HepG2 (cell line): ENCODE measurements around the gene TOR1B. TPM values are rescaled to one million over a fixed set of nuclear protein-coding genes. Genes with fewer than 3 reads are reported as not detected.

ENCODE experiments used
- ARHGAP35 ChIP-seq: sonication (generic); formaldehyde crosslinking; IDR thresholded peaks from 2 replicates; pipeline ENCODE4 v1.9.0; 2022; ENCODE audit warnings: mild to moderate bottlenecking, inconsistent platforms, moderate library complexity, missing genetic modification reagents, borderline replicate concordance
- ATM ChIP-seq: fragments of 450-650 bp; IDR thresholded peaks from 2 replicates; pipeline ENCODE4 v1.7.1; 2017; ENCODE audit warnings: mild to moderate bottlenecking, borderline replicate concordance
- BRD4 ChIP-seq: sonication (generic); formaldehyde crosslinking; IDR thresholded peaks from 2 replicates; pipeline ENCODE4 v1.4.0; 2020; ENCODE audit warnings: missing genetic modification reagents
- DMAP1 ChIP-seq: IDR thresholded peaks from 2 replicates; pipeline ENCODE4 v1.6.1; 2016
- GABPB1 ChIP-seq: IDR thresholded peaks from 2 replicates; pipeline ENCODE4 v1.6.1; 2016; ENCODE audit warnings: mild to moderate bottlenecking, missing genetic modification reagents, moderate library complexity, missing compliant biosample characterization
- GFI1 ChIP-seq: sonication (generic); formaldehyde crosslinking; IDR thresholded peaks from 2 replicates; pipeline ENCODE4 v1.5.0; 2020; ENCODE audit warnings: missing genetic modification reagents, mild to moderate bottlenecking, borderline replicate concordance
- LCORL ChIP-seq, 2 experiments: fragments of 450-650 bp in 1 of 2; sonication (generic) in 1 of 2; formaldehyde crosslinking in 1 of 2; IDR thresholded peaks; 2 replicates each; pipeline versions ENCODE4 v1.5.0 to v1.6.1; 2017 to 2020; ENCODE audit warnings: antibody characterized with exemption in 1 of 2, missing genetic modification reagents in 1 of 2
- NR2F1 ChIP-seq, 2 experiments: fragments of 450-650 bp in 1 of 2; formaldehyde crosslinking in 1 of 2; IDR thresholded peaks; 2 replicates each; pipeline versions ENCODE4 v1.5.0 to v1.6.1; 2016 to 2020; ENCODE audit warnings: mild to moderate bottlenecking in 1 of 2, missing compliant biosample characterization in 1 of 2, missing genetic modification reagents in 1 of 2, moderate library complexity in 1 of 2
- SOX6 ChIP-seq, 2 experiments: fragments of 450-650 bp in 1 of 2; sonication (generic) in 1 of 2; formaldehyde crosslinking in 1 of 2; IDR thresholded peaks; 2 replicates each; pipeline versions ENCODE4 v1.4.0 to v1.6.1; 2017 to 2020; ENCODE audit warnings: antibody characterized with exemption in 1 of 2, mild to moderate bottlenecking in 1 of 2, missing genetic modification reagents in 1 of 2
- TERF1 ChIP-seq: sonication (generic); formaldehyde crosslinking; IDR thresholded peaks from 2 replicates; pipeline ENCODE4 v1.8.0; 2022; ENCODE audit warnings: mild to moderate bottlenecking, missing genetic modification reagents, moderate library complexity
- TMF1 ChIP-seq: sonication (generic); formaldehyde crosslinking; IDR thresholded peaks from 2 replicates; pipeline ENCODE4 v1.8.1; 2022; ENCODE audit warnings: low read depth, missing genetic modification reagents
- WIZ ChIP-seq: sonication (generic); formaldehyde crosslinking; IDR thresholded peaks from 2 replicates; pipeline ENCODE4 v1.5.1; 2020; ENCODE audit warnings: mild to moderate bottlenecking, missing genetic modification reagents
- ZBTB8A ChIP-seq: sonication (generic); formaldehyde crosslinking; IDR thresholded peaks from 2 replicates; pipeline ENCODE4 v1.4.0; 2020; ENCODE audit warnings: mild to moderate bottlenecking, low read depth, missing genetic modification reagents, borderline replicate concordance
- ZC3H13 ChIP-seq: sonication (generic); formaldehyde crosslinking; IDR thresholded peaks from 2 replicates; pipeline ENCODE4 v1.8.1; 2023; ENCODE audit warnings: mild to moderate bottlenecking, missing genetic modification reagents, moderate library complexity
- ZNF263 ChIP-seq: sonication (generic); formaldehyde crosslinking; IDR thresholded peaks from 2 replicates; pipeline ENCODE4 v1.4.0; 2020; ENCODE audit warnings: missing genetic modification reagents
- ZNF652 ChIP-seq: IDR thresholded peaks from 2 replicates; pipeline ENCODE4 v1.6.1; 2016; ENCODE audit warnings: low read depth, borderline replicate concordance
- ZNF850 ChIP-seq: sonication (generic); formaldehyde crosslinking; conservative IDR thresholded peaks from 2 replicates; pipeline ENCODE4 v1.9.0; 2021; ENCODE audit warnings: mild to moderate bottlenecking, missing genetic modification reagents
- ZZZ3 ChIP-seq: sonication (generic); formaldehyde crosslinking; IDR thresholded peaks from 2 replicates; pipeline ENCODE4 v1.4.0; 2020; ENCODE audit warnings: missing genetic modification reagents, mild to moderate bottlenecking, borderline replicate concordance
- polyA plus RNA-seq, 8 experiments: library from polyadenylated mRNA; depleted of rRNA in 3 of 8; stranded (reverse) in 7 of 8; unstranded in 1 of 8; fragments of >200 nt; fragmentation: Illumina TruSeq in 4 of 8; extraction: Trizol in 4 of 8; gene quantifications; 2 replicates each; pipeline versions ENCODE4 v1.2.1 to v1.2.3, GENCODE V29; 2011 to 2016; ENCODE audit warnings: low read depth in 4 of 8, missing spikeins in 1 of 8, mixed read lengths in 1 of 8; ENCODE audit not compliant: insufficient read depth in 1 of 8
- total RNA-seq, 5 experiments: library from RNA; depleted of rRNA; stranded (reverse); fragments of >200 nt; fragmentation: Illumina TruSeq; extraction: Trizol; gene quantifications; 2 replicates each; pipeline ENCODE4 v1.2.3, GENCODE V29; 2016; ENCODE audit warnings: low read depth in 1 of 5
- TF ChIP-seq, protein P1 (sequence below): sonication (generic); formaldehyde crosslinking; IDR thresholded peaks from 2 replicates; pipeline ENCODE4 v1.4.0; 2020; ENCODE audit warnings: mild to moderate bottlenecking, missing genetic modification reagents

TOR1B gene
- total and polyA plus RNA-seq, 2 of the 13 experiments (the other 11 are each of a cell fraction or from before 2014, with no cell fraction given) = 18.1 to 21.3 TPM

- peak; percentile 59; the same call in 1 of the 2 replicates for TF ChIP-seq ARHGAP35 (CRISPR knock-in tag)
- peak; percentile 98 for TF ChIP-seq GABPB1
- TF ChIP-seq ZNF652 (CRISPR knock-in tag) = 0 out of 2 replicates have a peak, but pooled peaks have one; percentile 12
- TF ChIP-seq, protein P1, sequence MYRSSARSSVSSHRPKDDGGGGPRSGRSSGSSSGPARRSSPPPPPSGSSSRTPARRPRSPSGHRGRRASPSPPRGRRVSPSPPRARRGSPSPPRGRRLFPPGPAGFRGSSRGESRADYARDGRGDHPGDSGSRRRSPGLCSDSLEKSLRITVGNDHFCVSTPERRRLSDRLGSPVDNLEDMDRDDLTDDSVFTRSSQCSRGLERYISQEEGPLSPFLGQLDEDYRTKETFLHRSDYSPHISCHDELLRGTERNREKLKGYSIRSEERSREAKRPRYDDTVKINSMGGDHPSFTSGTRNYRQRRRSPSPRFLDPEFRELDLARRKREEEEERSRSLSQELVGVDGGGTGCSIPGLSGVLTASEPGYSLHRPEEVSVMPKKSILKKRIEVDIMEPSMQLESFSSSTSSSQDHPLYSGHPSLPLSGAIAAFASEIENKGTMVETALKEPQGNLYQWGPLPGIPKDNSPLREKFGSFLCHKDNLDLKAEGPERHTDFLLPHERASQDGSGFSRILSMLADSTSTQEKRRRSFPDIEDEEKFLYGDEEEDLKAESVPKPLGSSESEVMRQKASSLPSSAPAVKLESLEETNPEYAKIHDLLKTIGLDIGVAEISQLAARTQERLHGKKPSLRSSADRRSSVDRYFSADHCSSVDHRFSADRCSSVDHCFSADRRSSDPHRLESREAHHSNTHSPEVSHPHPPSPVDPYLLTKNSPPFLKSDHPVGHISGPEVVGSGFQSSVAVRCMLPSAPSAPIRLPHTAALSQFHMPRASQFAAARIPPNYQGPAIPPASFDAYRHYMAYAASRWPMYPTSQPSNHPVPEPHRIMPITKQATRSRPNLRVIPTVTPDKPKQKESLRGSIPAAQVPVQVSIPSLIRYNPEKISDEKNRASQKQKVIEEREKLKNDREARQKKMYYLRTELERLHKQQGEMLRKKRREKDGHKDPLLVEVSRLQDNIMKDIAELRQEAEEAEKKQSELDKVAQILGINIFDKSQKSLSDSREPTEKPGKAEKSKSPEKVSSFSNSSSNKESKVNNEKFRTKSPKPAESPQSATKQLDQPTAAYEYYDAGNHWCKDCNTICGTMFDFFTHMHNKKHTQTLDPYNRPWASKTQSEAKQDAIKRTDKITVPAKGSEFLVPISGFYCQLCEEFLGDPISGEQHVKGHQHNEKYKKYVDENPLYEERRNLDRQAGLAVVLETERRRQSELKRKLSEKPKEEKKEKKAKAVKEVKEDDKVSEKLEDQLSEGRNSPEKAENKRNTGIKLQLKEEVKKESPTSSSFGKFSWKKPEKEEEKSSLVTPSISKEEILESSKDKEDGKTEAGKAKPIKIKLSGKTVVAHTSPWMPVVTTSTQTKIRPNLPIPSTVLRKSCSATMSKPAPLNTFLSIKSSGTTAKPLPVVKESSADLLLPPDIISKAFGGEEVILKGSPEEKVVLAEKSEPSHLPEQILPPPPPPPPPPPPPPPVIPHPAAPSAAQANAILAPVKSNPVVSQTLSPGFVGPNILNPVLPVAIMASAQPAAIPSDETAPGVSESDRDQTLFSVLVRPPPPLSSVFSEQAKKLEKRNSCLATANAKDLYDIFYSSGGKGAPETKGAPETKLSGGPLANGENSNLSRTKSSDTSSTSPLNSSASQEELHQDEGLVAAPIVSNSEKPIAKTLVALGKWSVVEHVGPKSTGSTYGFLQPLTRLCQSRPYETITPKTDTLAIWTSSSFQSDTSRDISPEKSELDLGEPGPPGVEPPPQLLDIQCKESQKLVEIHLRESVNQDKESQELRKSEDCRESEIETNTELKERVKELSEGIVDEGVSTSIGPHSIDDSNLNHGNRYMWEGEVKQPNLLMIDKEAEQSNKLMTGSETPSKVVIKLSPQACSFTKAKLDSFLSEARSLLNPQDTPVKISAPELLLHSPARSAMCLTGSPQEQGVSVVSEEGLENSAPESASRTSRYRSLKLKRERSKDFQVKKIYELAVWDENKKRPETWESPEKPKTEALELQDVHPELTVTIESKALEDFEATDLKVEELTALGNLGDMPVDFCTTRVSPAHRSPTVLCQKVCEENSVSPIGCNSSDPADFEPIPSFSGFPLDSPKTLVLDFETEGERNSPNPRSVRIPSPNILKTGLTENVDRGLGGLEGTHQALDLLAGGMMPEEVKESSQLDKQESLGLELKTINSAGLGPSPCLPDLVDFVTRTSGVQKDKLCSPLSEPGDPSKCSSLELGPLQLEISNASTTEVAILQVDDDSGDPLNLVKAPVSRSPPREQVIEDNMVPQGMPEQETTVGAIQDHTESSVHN = 0 out of 2 replicates have a peak, but pooled peaks have one; percentile 76
- no peak for TF ChIP-seq SOX6 (IDR thresholded peaks at IDR 0.05)
- TF ChIP-seq SOX6 (CRISPR knock-in tag; IDR thresholded peaks at IDR 0.05) = peak; percentile 66
- TF ChIP-seq WIZ (CRISPR knock-in tag) = no peak
- TF ChIP-seq NR2F1 (CRISPR knock-in tag; IDR thresholded peaks at IDR 0.05) = no peak
- no peak for TF ChIP-seq LCORL (IDR thresholded peaks at IDR 0.05)
- TF ChIP-seq LCORL (CRISPR knock-in tag; IDR thresholded peaks at IDR 0.05) = 0 out of 2 replicates have a peak, but pooled peaks have one; percentile 12
- no peak for TF ChIP-seq TERF1 (CRISPR knock-in tag)
- peak; percentile 91 for TF ChIP-seq DMAP1 (CRISPR knock-in tag)
- TF ChIP-seq ZNF263 (CRISPR knock-in tag) = peak; percentile 49; the same call in 1 of the 2 replicates
- 0 out of 2 replicates have a peak, but pooled peaks have one; percentile 43 for TF ChIP-seq ZBTB8A (CRISPR knock-in tag)
- TF ChIP-seq BRD4 (CRISPR knock-in tag) = peak; percentile 99
- no peak for TF ChIP-seq ZNF850
- TF ChIP-seq TMF1 (CRISPR knock-in tag) = 0 out of 2 replicates have a peak, but pooled peaks have one; percentile 47
- peak; percentile 54; the same call in 1 of the 2 replicates for TF ChIP-seq ZZZ3
- TF ChIP-seq ZC3H13 (CRISPR knock-in tag) = peak; percentile 84; the same call in 1 of the 2 replicates
- TF ChIP-seq ATM = no peak
- no peak for TF ChIP-seq GFI1 (CRISPR knock-in tag)
These were observed 21.1 kb downstream of the TOR1B start, which contains the start of gene TOR1A (continued) for GRCh38 chr9:129823935-129824601.
